HCT116 (cell line): Measurements from ENCODE around the gene LYRM4. TPM values are rescaled to one million over a fixed set of nuclear protein-coding genes. Genes with fewer than 3 reads are reported as not detected.
"Not testable (repeated sequence)": the region's sequence is repeated elsewhere in the genome, so short reads cannot be mapped to it uniquely, and the experiment has no call there.

ENCODE experiments used
- ATAC-seq: fragments of 200-7000 bp; cut with Tn5 transposase; 2 replicates; pipeline ENCODE4 v1.9.1; 2020; ENCODE audit warnings: mild to moderate bottlenecking, moderate library complexity
- BruUV-seq: library from RNA; stranded (reverse); fragments of 400-500 nt; replicated peaks from 2 replicates; lab custom pipeline; 2021; lab: Mats Ljungman, UMichigan
- CTCF ChIA-PET: fragments of 300-600 bp; sonication (Branson Sonifier 250); formaldehyde crosslinking; loops from one replicate; lab custom pipeline; 2021; ENCODE audit warnings: antibody characterized with exemption; lab: Charles Lee
- POLR2A ChIA-PET: fragments of 300-600, 350-600 bp; sonication (Branson Sonifier 250); formaldehyde crosslinking; loops from one replicate; lab custom pipeline; 2021; ENCODE audit warnings: antibody characterized with exemption; lab: Charles Lee
- RAD21 ChIA-PET, 2 experiments: fragments of 300-600 bp; sonication (Branson Sonifier 250); formaldehyde crosslinking; loops; one replicate each; lab custom pipeline; 2023; ENCODE audit warnings: low total read pairs in 2 of 2; ENCODE audit not compliant: uncharacterized antibody in 2 of 2, unreplicated experiment in 2 of 2, low non-redundant PET in 1 of 2; lab: Charles Lee
- DNase-seq: peaks from one replicate; pipeline ENCODE4 v3.0.0-alpha.2; 2010; ENCODE audit warnings: low read depth, low spot score
- H2AFZ ChIP-seq: fragments of 200-600 bp; shearing (Covaris generic), sonication (generic); 2 replicates; pipeline ENCODE4 v1.6.1; 2017; ENCODE audit warnings: low read depth, mixed run types, mixed read lengths, antibody characterized with exemption, low read length; ENCODE audit not compliant: poor library complexity, severe bottlenecking
- H3K27ac ChIP-seq: 2 replicates; pipeline ENCODE4 v1.5.1; 2012; ENCODE audit warnings: low read depth, low read length
- H3K27me3 ChIP-seq: fragments of 200-600 bp; sonication (generic); 2 replicates; pipeline ENCODE4 v1.6.1; 2016; ENCODE audit warnings: mixed run types, low read length, mixed read lengths; ENCODE audit not compliant: insufficient read depth
- H3K36me3 ChIP-seq, 2 experiments: fragments of 200-500 bp in 1 of 2; fragments of 200-600 bp in 1 of 2; sonication (Bioruptor generic) in 1 of 2; sonication (generic) in 1 of 2; 2 replicates each; pipeline versions ENCODE4 v1.5.1 to v1.6.1; 2014 to 2016; ENCODE audit warnings: low read length in 2 of 2, inconsistent platforms in 1 of 2, mixed read lengths in 1 of 2, mixed run types in 1 of 2; ENCODE audit not compliant: insufficient read depth in 2 of 2, control insufficient read depth in 1 of 2
- H3K4me1 ChIP-seq, 2 experiments: fragments of 200-600 bp in 1 of 2; sonication (generic) in 1 of 2; 2 replicates each; pipeline versions ENCODE4 v1.5.1 to v1.6.1; 2012 to 2017; ENCODE audit warnings: low read length in 2 of 2, inconsistent platforms in 1 of 2, mild to moderate bottlenecking in 1 of 2, mixed read lengths in 1 of 2, mixed run types in 1 of 2, moderate library complexity in 1 of 2; ENCODE audit not compliant: insufficient read depth in 2 of 2, control insufficient read depth in 1 of 2
- H3K4me2 ChIP-seq: fragments of 200-600 bp; sonication (generic); 2 replicates; pipeline ENCODE4 v1.6.1; 2017; ENCODE audit warnings: mixed run types, low read length, mixed read lengths
- H3K4me3 ChIP-seq, 2 experiments: fragments of 200-600 bp in 1 of 2; sonication (generic) in 1 of 2; replicated peaks in 1 of 2; 2 replicates each; pipeline ENCODE4 v1.5.1; 2011 to 2016; ENCODE audit warnings: low read length in 2 of 2, control low read depth in 1 of 2, low read depth in 1 of 2, mild to moderate bottlenecking in 1 of 2, mixed read lengths in 1 of 2, mixed run types in 1 of 2
- H3K79me2 ChIP-seq: fragments of 200-600 bp; sonication (generic); 2 replicates; pipeline ENCODE4 v1.6.1; 2017; ENCODE audit warnings: mild to moderate bottlenecking, mixed run types, low read length, moderate library complexity, mixed read lengths; ENCODE audit not compliant: insufficient read depth
- H3K9ac ChIP-seq: fragments of 200-600 bp; sonication (generic); 2 replicates; pipeline ENCODE4 v1.6.1; 2016; ENCODE audit warnings: low read length, mixed read lengths
- H3K9me2 ChIP-seq: fragments of 200-600 bp; sonication (generic), shearing (Covaris generic); 2 replicates; pipeline ENCODE4 v1.6.1; 2017; ENCODE audit warnings: mixed run types, mild to moderate bottlenecking, moderate library complexity; ENCODE audit not compliant: insufficient read depth
- H3K9me3 ChIP-seq, 2 experiments: fragments of 200-500 bp in 1 of 2; fragments of 200-600 bp in 1 of 2; sonication (Bioruptor generic) in 1 of 2; sonication (generic) in 1 of 2; 2 replicates each; pipeline ENCODE4 v1.6.1; 2014 to 2017; ENCODE audit warnings: low read length in 2 of 2, mixed read lengths in 2 of 2, inconsistent platforms in 1 of 2, low read depth in 1 of 2, mild to moderate bottlenecking in 1 of 2, mixed run types in 1 of 2, moderate library complexity in 1 of 2; ENCODE audit not compliant: control insufficient read depth in 1 of 2, insufficient read depth in 1 of 2
- H4K20me1 ChIP-seq: fragments of 200-600 bp; sonication (generic), shearing (Covaris generic); 2 replicates; pipeline ENCODE4 v1.6.1; 2017; ENCODE audit warnings: mixed run types, mild to moderate bottlenecking, moderate library complexity; ENCODE audit not compliant: insufficient read depth
- CBX3 ChIP-seq: IDR thresholded peaks from 2 replicates; pipeline ENCODE4 v1.6.1; 2012; ENCODE audit warnings: low read depth
- EGR1 ChIP-seq: IDR thresholded peaks from 2 replicates; pipeline ENCODE4 v1.6.1; 2012; ENCODE audit warnings: low read depth
- ELF1 ChIP-seq: IDR thresholded peaks from 2 replicates; pipeline ENCODE4 v1.6.1; 2012; ENCODE audit warnings: low read depth, borderline replicate concordance
- EZH2 ChIP-seq: fragments of 200-600 bp; sonication (generic); IDR thresholded peaks from 2 replicates; pipeline ENCODE4 v1.6.1; 2017; ENCODE audit warnings: antibody characterized with exemption, mixed run types
- EZH2phosphoT487 ChIP-seq: fragments of 200-600 bp; IDR thresholded peaks from 2 replicates; pipeline ENCODE4 v1.6.1; 2018; ENCODE audit warnings: antibody characterized with exemption, borderline replicate concordance
- MAX ChIP-seq: IDR thresholded peaks from 2 replicates; pipeline ENCODE4 v1.6.1; 2012
- RAD21 ChIP-seq: IDR thresholded peaks from 2 replicates; pipeline ENCODE4 v1.6.1; 2012; ENCODE audit warnings: low read depth, mild to moderate bottlenecking
- SIN3A ChIP-seq: IDR thresholded peaks from 2 replicates; pipeline ENCODE4 v1.6.1; 2012; ENCODE audit warnings: low read depth
- SP1 ChIP-seq: IDR thresholded peaks from 2 replicates; pipeline ENCODE4 v1.6.1; 2012; ENCODE audit warnings: low read depth
- SRF ChIP-seq: IDR thresholded peaks from 2 replicates; pipeline ENCODE4 v1.6.1; 2012; ENCODE audit warnings: low read depth
- YY1 ChIP-seq: IDR thresholded peaks from 2 replicates; pipeline ENCODE4 v1.6.1; 2011; ENCODE audit warnings: low read length, low read depth, moderate library complexity, mild to moderate bottlenecking; ENCODE audit not compliant: insufficient replicate concordance; ENCODE audit errors: extremely low read depth
- ZFX ChIP-seq: fragments of 450-650 bp; IDR thresholded peaks from 2 replicates; pipeline ENCODE4 v1.6.1; 2017
- ZNF274 ChIP-seq: fragments of 200-500 bp; sonication (Bioruptor generic); IDR thresholded peaks from 2 replicates; pipeline ENCODE4 v1.6.1; 2014; ENCODE audit warnings: mild to moderate bottlenecking, low read depth, low read length, inconsistent platforms
- intact Hi-C: fragments of 100-400 bp; cut with micrococcal nuclease; formaldehyde crosslinking; loops from 2 replicates; pipeline ENCODE4 v1.10.0; 2022
- total RNA-seq: library from RNA; stranded (reverse); gene quantifications from one replicate; pipeline ENCODE4 v1.2.1, GENCODE V29; 2021; ENCODE audit not compliant: unreplicated experiment

The LYRM4 gene
- total RNA-seq, 1 experiment from 2014 or later = 30.1 TPM

DNA sequence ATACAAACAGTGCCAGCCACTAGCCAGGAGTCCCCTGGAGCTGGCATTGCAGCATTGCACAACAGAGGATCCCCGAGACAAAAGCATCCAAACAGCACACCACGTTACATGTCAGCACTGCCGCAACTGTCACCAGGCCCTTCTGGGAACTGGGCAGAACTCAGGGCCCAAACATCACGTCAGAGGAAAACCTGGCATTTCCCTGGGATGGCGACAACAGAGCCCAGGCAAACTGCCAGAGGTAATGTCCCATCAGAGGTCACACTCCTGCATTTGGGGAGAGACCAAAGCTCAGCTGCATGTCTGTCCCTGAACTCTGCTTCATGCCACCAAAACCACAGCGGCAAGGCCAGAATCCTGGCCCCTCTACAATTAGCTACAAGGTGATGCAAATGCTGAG is 139.3 kb downstream of the LYRM4 start:
- no peaks in the 10 kb centered on the region for H3K36me3 ChIP-seq
- no peaks in the 10 kb centered on the region for H4K20me1 ChIP-seq
- BruUV-seq = no TSS peak
- H3K9me3 ChIP-seq = no peaks in the 10 kb centered on the region
- ChIA-PET CTCF (no interaction called here), POLR2A (no interaction called here), RAD21 (no interaction called here)
- intact Hi-C loops = no loop called here
- no peak overlapping the region for H3K4me2 ChIP-seq
- TF ChIP-seq SRF (no peak), SP1 (no peak), MAX (no peak), ELF1 (no peak), EZH2 (no peak), CBX3 (no peak), YY1 (no peak), ZNF274 (no peak), EZH2phosphoT487 (no peak), RAD21 (no peak), EGR1 (no peak), ZFX (no peak), SIN3A (no peak)
- no peaks in the 10 kb centered on the region for H3K9me2 ChIP-seq
- no peak for ATAC-seq
- H3K27me3 ChIP-seq = no peaks in the 10 kb centered on the region
- no peaks in the 10 kb centered on the region for H3K79me2 ChIP-seq
- peaks cover 19 to 23% of the 10 kb centered on the region in 2 experiments for H3K4me1 ChIP-seq
- H2AFZ ChIP-seq = no peak overlapping the region
- no peak overlapping the region for H3K4me3 ChIP-seq
- H3K9ac ChIP-seq = no peak overlapping the region
- H3K27ac ChIP-seq = no peak overlapping the region
- no peak for DNase-seq

DNA sequence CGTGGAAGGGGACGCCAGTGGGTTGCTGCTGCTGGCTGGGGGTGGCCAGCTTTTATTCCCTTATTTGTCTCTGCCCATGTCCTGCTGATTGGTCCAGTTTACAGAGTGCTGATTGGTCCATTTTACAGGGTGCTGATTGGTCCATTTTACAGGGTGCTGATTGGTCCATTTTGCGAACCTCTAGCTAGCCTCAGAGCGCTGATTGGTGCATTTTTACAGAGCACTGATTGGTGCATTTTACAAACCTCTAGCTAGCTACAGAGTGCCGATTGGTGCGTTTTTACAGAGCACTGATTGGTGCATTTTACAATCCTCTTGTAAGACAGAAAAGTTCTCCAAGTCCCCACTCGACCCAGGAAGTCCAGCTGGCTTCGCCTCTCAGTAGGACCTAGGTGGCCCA is 140.2 kb downstream of the LYRM4 start:
- H3K27ac ChIP-seq, H3K9me3 ChIP-seq, H3K9me2 ChIP-seq, POLR2A ChIA-PET, H3K4me3 ChIP-seq, BruUV-seq, H3K36me3 ChIP-seq, H3K9ac ChIP-seq, ATAC-seq, H3K79me2 ChIP-seq, H4K20me1 ChIP-seq, DNase-seq, H3K4me2 ChIP-seq, CTCF ChIA-PET, RAD21 ChIA-PET, intact Hi-C loops, H2AFZ ChIP-seq, H3K27me3 ChIP-seq: not testable (repeated sequence)
- H3K4me1 ChIP-seq = peaks cover 11 to 13% of the 10 kb centered on the region in 2 experiments
